Raji (cell line): ENCODE results near the gene SEMA7A.
A peak's percentile ranks its signal among the peaks of the same experiment; 100 is the strongest.

Source experiments
- POLR2A ChIP-seq: IDR thresholded peaks from 2 replicates; pipeline ENCODE4 v1.6.1; 2011; ENCODE audit warnings: low read depth, low read length, control low read depth; ENCODE audit not compliant: insufficient read depth

SEMA7A gene

DNA sequence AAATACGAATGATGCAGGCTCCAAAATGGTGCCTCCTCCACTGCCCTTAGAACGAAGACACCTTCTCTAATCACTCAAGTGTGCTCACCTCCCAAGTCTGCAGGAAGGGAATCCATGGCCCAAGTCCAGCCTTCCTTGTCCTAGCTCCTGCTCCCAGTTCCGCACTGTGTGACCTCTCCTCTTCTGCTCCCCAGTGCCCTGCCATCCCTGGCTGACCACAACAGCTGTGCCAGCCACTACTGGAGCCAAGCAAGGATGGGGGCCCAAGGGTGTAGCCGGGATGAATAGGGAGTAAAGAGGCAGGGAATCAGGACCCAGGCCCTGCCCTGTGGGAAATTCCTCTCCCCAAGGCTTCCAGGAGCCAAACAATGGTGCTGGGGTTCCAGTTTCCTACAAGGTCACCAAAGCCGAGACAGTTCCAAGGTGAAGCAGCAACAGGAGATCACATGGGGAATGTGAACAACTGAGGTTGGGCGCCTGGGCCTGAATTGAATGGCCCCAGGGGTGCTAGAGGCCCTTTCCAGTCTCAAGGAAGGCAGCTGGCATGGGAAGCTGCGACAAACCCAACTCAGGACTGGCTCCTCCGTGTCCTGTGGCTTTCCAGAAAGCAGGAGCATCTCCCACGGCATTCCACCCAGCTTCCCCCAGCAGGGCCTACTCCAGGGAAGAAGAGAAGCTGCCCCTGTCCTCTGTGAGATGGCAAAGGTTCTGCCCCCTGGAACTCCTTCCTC, 20.2 kb downstream of the SEMA7A start:
- TF ChIP-seq POLR2A: no peak

- TF ChIP-seq POLR2A: no peak
Observed at GRCh38 chr15:74412159-74412558, 21.6 kb downstream of the SEMA7A start.

DNA sequence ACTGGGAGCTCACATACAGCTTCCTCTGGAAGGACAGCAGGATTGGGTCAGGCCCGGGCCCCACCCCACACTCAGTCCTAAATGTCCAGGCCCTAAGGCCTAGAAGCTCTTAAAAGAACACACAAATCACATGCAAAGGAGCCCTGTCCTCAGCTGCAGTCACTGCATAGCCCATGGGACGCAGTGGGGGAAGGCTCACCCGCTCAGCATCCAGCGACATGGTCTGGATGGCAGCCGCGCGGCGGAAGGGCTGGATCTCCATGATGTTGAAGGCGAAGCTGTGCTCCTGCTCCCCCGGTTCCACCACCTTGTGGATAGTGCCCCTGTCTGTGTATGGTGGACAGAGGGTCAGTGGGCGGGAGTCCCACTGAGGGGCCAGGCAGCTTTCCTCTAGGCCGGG, 22.1 kb downstream of the SEMA7A start:
- no peak for TF ChIP-seq POLR2A

DNA sequence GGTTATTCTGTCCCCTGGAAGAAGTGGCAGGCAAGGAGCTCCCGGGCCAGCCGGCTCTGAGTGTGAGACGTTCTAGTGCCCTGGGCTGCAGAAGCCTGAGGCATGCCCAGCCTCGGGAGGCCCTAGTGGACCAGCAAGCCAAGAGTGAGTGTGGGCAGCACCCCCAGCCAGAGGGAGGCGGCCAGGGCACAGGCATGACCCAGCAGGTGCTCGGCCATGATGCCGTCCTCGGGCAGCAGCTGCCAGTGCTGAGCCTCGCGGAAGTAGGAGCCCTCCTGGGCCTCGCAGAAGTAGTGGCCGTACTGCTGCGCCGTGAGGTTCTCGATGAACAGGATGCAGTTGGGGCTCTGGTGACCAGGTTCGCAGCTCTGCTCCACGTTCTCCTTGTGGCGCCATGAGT, 23.3 kb downstream of the SEMA7A start:
- no peak for TF ChIP-seq POLR2A

DNA sequence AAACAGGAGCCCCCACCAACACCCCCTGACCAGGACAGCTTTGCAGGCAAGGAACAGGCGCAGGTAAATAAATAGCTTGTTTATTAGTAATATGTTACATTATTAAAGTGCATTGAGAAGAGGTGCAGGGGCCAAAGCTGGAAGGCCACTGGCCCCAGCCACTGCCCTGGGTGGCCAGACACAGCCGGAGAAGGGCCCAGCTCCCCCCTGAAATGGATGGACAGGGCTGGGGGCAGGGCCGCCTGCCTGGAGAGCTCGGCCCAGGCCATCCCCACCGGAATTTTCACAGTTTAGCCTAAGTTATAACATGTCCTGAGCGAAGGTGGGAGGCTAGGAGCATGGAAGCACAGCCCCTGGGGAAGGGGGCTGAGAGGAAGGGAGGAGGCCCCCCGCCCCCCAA, 24.5 kb downstream of the SEMA7A start:
- no peak for TF ChIP-seq POLR2A

DNA sequence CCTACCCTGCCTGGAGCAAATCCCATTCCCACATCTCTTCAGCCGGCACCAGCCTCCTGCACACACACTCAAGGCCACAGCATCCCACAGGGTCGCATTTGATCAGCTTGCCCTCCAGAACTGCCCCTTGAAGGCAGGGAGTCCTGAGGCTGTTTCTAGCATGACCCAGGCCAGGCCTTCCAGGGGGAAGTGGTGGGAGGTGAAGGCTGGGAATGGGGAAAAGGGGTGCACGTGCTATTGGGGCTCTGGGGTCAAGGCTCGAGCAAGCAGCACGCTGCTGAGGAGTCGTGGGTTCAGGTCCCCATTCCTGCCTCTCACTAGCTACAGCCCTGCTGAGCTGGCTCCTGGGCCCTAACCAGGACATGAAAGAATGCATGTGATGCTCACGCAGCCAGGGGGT, 24.9 kb downstream of the SEMA7A start:
- no peak for TF ChIP-seq POLR2A

GRCh38 chr15:74408385-74408784, 25.4 kb downstream of the SEMA7A start:
- no peak for TF ChIP-seq POLR2A

- TF ChIP-seq POLR2A: no peak
Observed at GRCh38 chr15:74406992-74407705, 26.6 kb downstream of the SEMA7A start.

- no peak for TF ChIP-seq POLR2A
Observed at GRCh38 chr15:74406517-74406916, 27.2 kb downstream of the SEMA7A start.

- no peak for TF ChIP-seq POLR2A
Observed at GRCh38 chr15:74405823-74406222, 27.9 kb downstream of the SEMA7A start.

- no peak for TF ChIP-seq POLR2A
Observed at GRCh38 chr15:74403991-74404563, 29.7 kb downstream of the SEMA7A start.

GRCh38 chr15:74403588-74403919, 30.2 kb downstream of the SEMA7A start:
- no peak for TF ChIP-seq POLR2A

DNA sequence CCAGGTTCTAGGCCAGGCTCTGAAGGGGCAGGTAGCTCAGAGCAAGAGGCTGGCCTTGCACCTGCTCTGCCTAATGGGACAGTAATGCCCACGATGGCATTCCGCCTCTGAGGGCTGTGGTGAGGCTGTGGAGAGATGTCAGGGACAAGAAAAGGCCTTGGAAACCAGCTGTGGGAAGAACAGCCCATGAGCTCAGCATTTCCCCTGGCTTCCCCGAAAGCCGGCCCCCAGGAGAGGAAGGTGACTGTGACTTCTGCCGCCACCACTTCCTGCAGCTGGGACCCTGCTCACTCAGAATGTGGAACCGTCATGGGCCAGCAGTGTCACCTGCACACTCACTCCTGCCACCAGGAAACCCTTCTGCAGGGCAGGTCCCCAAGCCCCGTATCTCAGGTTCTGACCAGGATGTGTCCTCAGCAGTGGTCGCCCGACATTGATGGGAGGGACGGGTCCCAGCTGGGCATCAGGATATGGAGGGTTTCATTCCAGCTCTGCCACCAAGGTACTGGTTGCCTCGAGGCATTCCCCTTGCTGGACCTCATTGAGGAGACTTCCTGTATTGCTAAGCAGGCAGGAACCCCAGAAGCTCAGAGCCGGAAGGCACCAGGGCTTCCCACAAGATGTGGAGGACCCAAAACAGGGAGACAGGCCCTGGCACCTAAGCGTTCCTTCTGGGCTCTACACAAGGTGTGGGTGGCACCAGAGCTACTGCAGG, 30.7 kb downstream of the SEMA7A start:
- TF ChIP-seq POLR2A: no peak

DNA sequence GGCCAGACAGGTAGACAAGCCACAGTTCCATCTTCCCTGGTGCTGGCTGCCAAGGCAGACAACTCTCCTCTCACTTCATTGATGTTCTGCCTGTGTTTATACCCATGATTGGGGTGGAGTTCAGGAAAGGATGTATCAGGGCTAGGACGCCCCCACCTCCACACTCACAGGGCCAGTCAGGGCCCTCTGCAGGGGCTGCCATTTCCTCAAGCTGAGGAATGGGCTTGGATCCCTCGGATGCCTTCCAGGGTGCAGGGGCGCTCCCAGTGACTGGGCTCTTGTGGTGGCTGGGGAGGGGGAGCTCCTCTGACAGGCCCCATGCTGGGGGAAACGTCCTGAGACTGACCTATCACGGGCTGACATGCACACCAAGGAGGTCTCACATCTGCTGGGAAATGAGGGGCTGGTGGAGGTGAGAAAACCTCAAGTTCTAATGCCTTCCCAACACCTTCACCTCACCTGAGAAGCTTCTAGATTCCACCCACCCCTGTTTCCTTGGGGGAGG, 31.4 kb downstream of the SEMA7A start:
- TF ChIP-seq POLR2A: no peak

DNA sequence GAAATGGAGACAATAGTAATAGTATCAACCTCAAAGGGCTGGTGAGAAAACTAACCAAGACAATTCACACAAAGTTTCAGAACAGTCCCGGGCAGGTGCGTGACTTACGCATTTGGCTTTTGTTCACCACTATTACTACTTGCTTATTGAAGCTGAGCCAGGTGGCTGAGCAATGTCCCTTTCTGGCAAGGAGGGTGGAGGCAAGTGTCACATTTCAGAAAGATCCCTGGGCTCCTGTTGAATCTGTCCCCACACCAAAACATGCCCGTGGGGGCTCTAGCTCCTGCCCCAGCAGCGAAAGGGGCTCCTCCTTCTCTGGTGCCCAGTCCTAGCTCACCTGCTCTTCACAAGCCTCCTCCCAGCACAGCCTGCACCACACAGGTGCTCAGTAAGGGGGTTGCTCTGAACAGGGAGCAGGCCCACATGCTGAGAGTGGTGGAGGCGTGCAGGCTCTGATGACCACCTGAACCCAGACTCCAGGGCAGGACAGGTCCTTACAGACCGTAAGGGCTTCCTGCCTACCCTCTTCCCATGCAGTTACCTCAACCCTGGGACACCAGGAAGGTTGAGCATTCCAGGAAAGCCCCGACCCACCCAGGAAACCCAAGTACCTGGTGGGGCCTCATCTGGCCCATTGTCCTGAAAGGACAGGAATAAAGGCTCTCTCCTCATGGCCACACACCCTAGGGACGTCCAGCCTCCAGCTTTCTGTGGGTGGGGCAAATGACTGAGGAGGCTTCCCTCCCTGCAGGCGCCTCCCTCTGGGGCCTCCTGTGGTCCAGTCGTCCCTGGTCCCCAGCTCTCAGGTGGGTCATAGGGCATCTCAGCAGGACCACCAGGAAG, 32.6 kb downstream of the SEMA7A start:
- TF ChIP-seq POLR2A: 0 out of 2 replicates have a peak, but pooled peaks have one; percentile 1
